Measurements from ENCODE around the gene JAK2. TPM values are rescaled to one million over a fixed set of nuclear protein-coding genes. Genes with fewer than 3 reads are reported as not detected.

Gene JAK2
- total RNA-seq, 2 experiments from 2014 or later = 53.4 to 55.4 TPM

- ChIA-PET POLR2A (no interaction called here), CTCF (no interaction called here)
- DNase-seq = no peak
- Mint-ChIP-seq H3K27ac (no peak overlapping the region), H3K4me3 (no peak overlapping the region), H3K9me3 (peaks cover 36% of the 10 kb centered on the region), H3K27me3 (no peaks in the 10 kb centered on the region), H3K4me1 (no peaks in the 10 kb centered on the region), H3K36me3 (ENCODE audit: low read depth) (peaks cover 59% of the 10 kb centered on the region)
Measured at GRCh38 chr9:5140151-5140550, 155.1 kb downstream of the JAK2 start.

DNA sequence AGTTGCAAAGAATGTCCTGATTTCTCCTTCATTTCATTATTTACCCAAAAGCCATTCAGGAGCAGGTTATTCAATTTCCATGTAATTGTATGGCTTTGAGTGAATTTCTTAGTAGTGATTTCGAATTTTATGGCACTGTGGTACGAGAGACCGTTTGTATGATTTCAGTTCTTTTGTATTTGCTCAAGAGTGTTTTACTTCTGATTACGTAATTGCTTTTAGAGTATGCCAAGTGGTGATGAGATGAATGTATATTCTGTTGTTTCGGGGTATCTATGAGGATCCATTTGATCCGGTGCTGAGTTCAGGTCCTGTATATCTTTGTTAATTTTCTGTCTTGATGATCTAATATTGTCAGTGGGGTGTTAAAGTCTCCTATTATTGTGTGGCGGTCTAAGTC lies 159.1 kb downstream of the JAK2 start:
- H3K9me3 Mint-ChIP-seq = peaks cover 24% of the 10 kb centered on the region
- ChIA-PET CTCF (interaction anchor here (0.9 kb wide), 1 partner anchor 17 kb away, joined by 3 read pairs; no protein-coding TSS in a partner anchor), POLR2A (no interaction called here)
- no peaks in the 10 kb centered on the region for H3K4me1 Mint-ChIP-seq
- H3K4me3 Mint-ChIP-seq = no peak overlapping the region
- peaks cover 81% of the 10 kb centered on the region for H3K36me3 Mint-ChIP-seq (ENCODE audit: low read depth)
- DNase-seq = no peak
- no peak overlapping the region for H3K27ac Mint-ChIP-seq
- no peaks in the 10 kb centered on the region for H3K27me3 Mint-ChIP-seq

DNA sequence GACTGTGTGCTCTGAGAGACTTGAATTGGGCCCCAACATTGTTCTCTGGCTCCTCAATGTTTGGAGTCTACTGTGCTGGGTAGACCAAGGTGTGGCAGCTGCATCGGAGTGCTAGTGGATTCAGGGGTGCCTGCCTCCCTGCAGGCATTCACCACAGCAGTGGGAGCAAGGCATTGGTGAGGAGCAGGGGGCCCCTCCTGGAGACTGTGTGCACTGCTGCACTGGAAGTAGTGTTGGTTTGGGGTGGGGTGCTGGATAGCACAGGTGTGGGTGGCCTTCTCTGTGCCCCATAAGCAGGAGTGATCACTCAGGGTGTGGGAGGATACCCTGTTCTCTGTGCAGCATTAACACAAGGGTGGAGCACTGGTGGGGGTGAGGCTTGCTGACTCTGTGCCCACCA lies 161.2 kb downstream of the JAK2 start:
- H3K27me3 Mint-ChIP-seq = no peaks in the 10 kb centered on the region
- ChIA-PET POLR2A (no interaction called here), CTCF (interaction anchor here (0.6 kb wide), 2 partner anchors 158 to 266 kb away, joined by 3 read pairs; no protein-coding TSS in a partner anchor)
- DNase-seq = no peak
- peaks cover 88% of the 10 kb centered on the region for H3K36me3 Mint-ChIP-seq (ENCODE audit: low read depth)
- no peaks in the 10 kb centered on the region for H3K4me1 Mint-ChIP-seq
- no peak overlapping the region for H3K4me3 Mint-ChIP-seq
- H3K9me3 Mint-ChIP-seq = peaks cover 29% of the 10 kb centered on the region
- H3K27ac Mint-ChIP-seq = no peak overlapping the region

Other genes with a start within 250 kb of the JAK2 start
- gene AK3, start 244.1 kb upstream of the JAK2 start, total RNA-seq = 10 to 100 TPM; 34.4 to 38.9 TPM
- gene RCL1, start 192.3 kb upstream of the JAK2 start, total RNA-seq = 10 to 100 TPM; 13.6 to 17.3 TPM
- not detected for gene INSL6, start 200.4 kb downstream of the JAK2 start, total RNA-seq
- gene INSL4, start 246.1 kb downstream of the JAK2 start, total RNA-seq = not detected